Measurements from ENCODE around the gene RUFY1.
"Not testable (repeated sequence)": the region's sequence is repeated elsewhere in the genome, so short reads cannot be mapped to it uniquely, and the experiment has no call there.

- TF ChIP-seq JAZF1 (CRISPR knock-in tag; IDR thresholded peaks at IDR 0.05); CTCF (IDR thresholded peaks at IDR 0.05); CREB1 (CRISPR knock-in tag; IDR thresholded peaks at IDR 0.05); HMGXB4 (CRISPR knock-in tag; IDR thresholded peaks at IDR 0.05); ETV6 (CRISPR knock-in tag; IDR thresholded peaks at IDR 0.05); TCF7 (CRISPR knock-in tag; IDR thresholded peaks at IDR 0.05; ENCODE audit: low read depth); RELA (CRISPR knock-in tag; IDR thresholded peaks at IDR 0.05; ENCODE audit: borderline replicate concordance); HMGA2 (CRISPR knock-in tag; IDR thresholded peaks at IDR 0.05); MAX (CRISPR knock-in tag; IDR thresholded peaks at IDR 0.05); MXD4 (CRISPR knock-in tag; IDR thresholded peaks at IDR 0.05; ENCODE audit: borderline replicate concordance); ELF4 (CRISPR knock-in tag; IDR thresholded peaks at IDR 0.05; ENCODE audit: low read depth): not testable (repeated sequence)
These were observed 98.9 kb downstream of the RUFY1 start for GRCh38 chr5:179649166-179649703.
